ENCODE measurements around the gene BRINP3.

BRINP3 gene

DNA sequence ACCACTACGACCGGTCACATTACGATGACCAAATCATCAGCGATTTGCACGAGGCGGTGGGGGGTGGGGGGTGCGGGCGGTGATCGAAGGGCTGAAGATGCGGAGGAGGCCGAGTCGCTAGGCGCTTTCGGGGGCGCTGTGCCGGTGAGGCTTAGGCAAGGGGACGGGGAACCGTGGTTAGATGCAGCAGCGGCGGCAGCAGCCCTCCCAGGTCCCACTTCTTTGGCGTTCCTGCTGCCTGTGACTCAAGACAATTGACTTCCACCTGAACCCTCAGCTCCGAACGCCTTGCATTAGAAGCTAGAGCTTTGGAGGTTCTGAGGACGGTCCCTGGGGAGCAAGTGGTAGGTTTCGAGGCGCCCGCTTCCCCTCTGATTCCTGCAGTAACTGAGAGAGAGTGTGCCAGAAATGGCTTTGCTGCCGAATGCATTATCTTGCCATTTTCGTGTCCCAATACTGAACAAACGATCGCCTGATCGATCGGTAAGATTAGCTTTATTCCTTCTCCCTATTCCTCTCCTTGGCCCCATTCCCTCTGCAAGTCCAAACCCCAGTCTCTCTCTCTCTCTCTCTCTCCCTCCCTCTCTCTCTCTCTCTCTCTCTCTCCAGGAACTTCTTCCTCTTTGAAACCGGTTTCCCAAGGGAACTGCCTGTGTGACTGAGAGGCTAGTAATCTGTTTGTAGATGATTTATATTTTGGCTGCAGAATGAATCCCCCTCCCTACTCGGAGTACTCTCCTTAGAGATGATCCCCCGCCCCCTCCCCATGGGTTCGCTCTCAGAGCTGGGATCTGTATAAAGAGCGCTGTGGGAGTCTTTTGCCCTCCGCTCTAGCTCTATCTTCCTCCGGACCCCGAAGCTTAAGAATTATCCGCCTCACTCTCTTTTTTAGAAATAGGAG is 735 bp upstream of the BRINP3 start:
- Histone ChIP-seq H3K27ac (ENCODE audit: low read depth, low read length) (no peak overlapping the region), H3F3A (ENCODE audit: insufficient read depth) (no peaks in the 10 kb centered on the region), H3K9me2 (replicated peaks; ENCODE audit: insufficient read depth, low read length) (no peaks in the 10 kb centered on the region), H3K9me3 (ENCODE audit: insufficient read depth, low read length) (no peaks in the 10 kb centered on the region), H2AFZ (ENCODE audit: low read depth, low read length, severe bottlenecking) (no peak overlapping the region), H4K20me1 (ENCODE audit: low read depth, low read length) (no peaks in the 10 kb centered on the region), H3K27me3 (ENCODE audit: low read length) (no peaks in the 10 kb centered on the region), H3K36me3 (ENCODE audit: low read length) (no peaks in the 10 kb centered on the region), H3K4me2 (ENCODE audit: low read depth, low read length, poor library complexity, severe bottlenecking) (no peak overlapping the region), H3K4me3 (ENCODE audit: insufficient read depth, low read length, poor library complexity, severe bottlenecking) (no peak overlapping the region), H3K9ac (ENCODE audit: low read length) (no peak overlapping the region), H3K79me2 (ENCODE audit: insufficient read depth, low read length) (no peaks in the 10 kb centered on the region)
- TF ChIP-seq EZH2phosphoT487 (conservative IDR thresholded peaks at IDR 0.05; ENCODE audit: low read length) = no peak
- TF ChIP-seq, protein P1, sequence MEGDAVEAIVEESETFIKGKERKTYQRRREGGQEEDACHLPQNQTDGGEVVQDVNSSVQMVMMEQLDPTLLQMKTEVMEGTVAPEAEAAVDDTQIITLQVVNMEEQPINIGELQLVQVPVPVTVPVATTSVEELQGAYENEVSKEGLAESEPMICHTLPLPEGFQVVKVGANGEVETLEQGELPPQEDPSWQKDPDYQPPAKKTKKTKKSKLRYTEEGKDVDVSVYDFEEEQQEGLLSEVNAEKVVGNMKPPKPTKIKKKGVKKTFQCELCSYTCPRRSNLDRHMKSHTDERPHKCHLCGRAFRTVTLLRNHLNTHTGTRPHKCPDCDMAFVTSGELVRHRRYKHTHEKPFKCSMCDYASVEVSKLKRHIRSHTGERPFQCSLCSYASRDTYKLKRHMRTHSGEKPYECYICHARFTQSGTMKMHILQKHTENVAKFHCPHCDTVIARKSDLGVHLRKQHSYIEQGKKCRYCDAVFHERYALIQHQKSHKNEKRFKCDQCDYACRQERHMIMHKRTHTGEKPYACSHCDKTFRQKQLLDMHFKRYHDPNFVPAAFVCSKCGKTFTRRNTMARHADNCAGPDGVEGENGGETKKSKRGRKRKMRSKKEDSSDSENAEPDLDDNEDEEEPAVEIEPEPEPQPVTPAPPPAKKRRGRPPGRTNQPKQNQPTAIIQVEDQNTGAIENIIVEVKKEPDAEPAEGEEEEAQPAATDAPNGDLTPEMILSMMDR (IDR thresholded peaks at IDR 0.05; ENCODE audit: insufficient read depth, low read length, poor library complexity, severe bottlenecking) = no peak

DNA sequence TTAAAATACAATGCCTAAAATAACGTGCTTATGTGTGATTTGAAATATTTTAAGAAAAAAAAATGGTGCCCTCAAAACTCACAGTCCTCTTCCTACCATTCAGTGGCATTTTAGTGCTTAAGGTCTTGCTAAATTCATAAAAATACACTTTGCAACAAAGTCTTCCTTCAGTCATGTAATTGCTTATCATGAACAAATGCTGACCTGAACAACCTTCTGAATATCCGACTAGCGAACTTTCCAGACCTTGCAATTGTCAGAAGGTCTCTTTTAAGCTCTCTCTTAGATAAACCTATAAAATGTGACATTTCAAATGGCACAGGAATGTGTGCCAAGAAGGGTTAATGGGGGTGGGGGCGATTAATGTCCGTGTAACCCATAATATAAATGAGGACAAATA is 858 bp downstream of the BRINP3 start:
- Histone ChIP-seq H3K4me3 (ENCODE audit: insufficient read depth, low read length, poor library complexity, severe bottlenecking) (no peak overlapping the region), H2AFZ (ENCODE audit: low read depth, low read length, severe bottlenecking) (no peak overlapping the region), H3K9ac (ENCODE audit: low read length) (no peak overlapping the region), H3K27ac (ENCODE audit: low read depth, low read length) (no peak overlapping the region), H3K27me3 (ENCODE audit: low read length) (no peaks in the 10 kb centered on the region), H4K20me1 (ENCODE audit: low read depth, low read length) (no peaks in the 10 kb centered on the region), H3F3A (ENCODE audit: insufficient read depth) (no peaks in the 10 kb centered on the region), H3K36me3 (ENCODE audit: low read length) (no peaks in the 10 kb centered on the region), H3K9me2 (replicated peaks; ENCODE audit: insufficient read depth, low read length) (no peaks in the 10 kb centered on the region), H3K79me2 (ENCODE audit: insufficient read depth, low read length) (no peaks in the 10 kb centered on the region), H3K9me3 (ENCODE audit: insufficient read depth, low read length) (no peaks in the 10 kb centered on the region), H3K4me2 (ENCODE audit: low read depth, low read length, poor library complexity, severe bottlenecking) (no peak overlapping the region)
- no peak for TF ChIP-seq EZH2phosphoT487 (conservative IDR thresholded peaks at IDR 0.05; ENCODE audit: low read length)
- TF ChIP-seq, protein P1 (IDR thresholded peaks at IDR 0.05; ENCODE audit: insufficient read depth, low read length, poor library complexity, severe bottlenecking) = no peak

DNA sequence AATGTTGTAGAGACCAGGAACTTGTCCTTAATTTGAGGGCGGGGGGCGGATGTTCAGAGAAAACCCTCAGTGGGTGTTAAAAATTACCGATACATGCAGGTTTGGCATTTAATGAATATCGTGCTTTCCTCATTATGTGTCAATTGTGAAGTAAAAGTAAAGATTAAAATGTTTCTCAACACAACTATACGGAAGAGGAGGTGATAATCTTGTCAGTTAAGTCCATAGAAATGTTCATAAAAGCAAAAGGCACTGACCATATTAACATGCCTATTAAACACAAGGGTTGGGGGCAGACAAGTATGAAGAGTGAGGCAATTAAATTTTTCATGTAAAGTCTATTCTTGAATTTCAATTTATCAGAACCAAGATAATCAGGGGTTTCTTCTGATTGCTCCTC is 1.3 kb downstream of the BRINP3 start:
- no peak overlapping the region for H3K27ac ChIP-seq (ENCODE audit: low read depth, low read length)

More for the DNA sequence above, 1.3 kb downstream of the BRINP3 start:
- no peaks in the 10 kb centered on the region for H4K20me1 ChIP-seq (ENCODE audit: low read depth, low read length)
- H3K9me3 ChIP-seq (ENCODE audit: insufficient read depth, low read length) = no peaks in the 10 kb centered on the region
- H2AFZ ChIP-seq (ENCODE audit: low read depth, low read length, severe bottlenecking) = no peak overlapping the region
- no peaks in the 10 kb centered on the region for H3K9me2 ChIP-seq (replicated peaks; ENCODE audit: insufficient read depth, low read length)
- H3K36me3 ChIP-seq (ENCODE audit: low read length) = no peaks in the 10 kb centered on the region
- H3K9ac ChIP-seq (ENCODE audit: low read length) = no peak overlapping the region
- no peak overlapping the region for H3K4me3 ChIP-seq (ENCODE audit: insufficient read depth, low read length, poor library complexity, severe bottlenecking)
- H3F3A ChIP-seq (ENCODE audit: insufficient read depth) = no peaks in the 10 kb centered on the region
- H3K79me2 ChIP-seq (ENCODE audit: insufficient read depth, low read length) = no peaks in the 10 kb centered on the region
- TF ChIP-seq, protein P1 (IDR thresholded peaks at IDR 0.05; ENCODE audit: insufficient read depth, low read length, poor library complexity, severe bottlenecking) = no peak
- no peak for TF ChIP-seq EZH2phosphoT487 (conservative IDR thresholded peaks at IDR 0.05; ENCODE audit: low read length)
- no peaks in the 10 kb centered on the region for H3K27me3 ChIP-seq (ENCODE audit: low read length)
- no peak overlapping the region for H3K4me2 ChIP-seq (ENCODE audit: low read depth, low read length, poor library complexity, severe bottlenecking)

Data from SU-DHL-6 (cell line).